HUES48 (cell line): ENCODE results near the gene MAPK1.
"Not testable (repeated sequence)": the region's sequence is repeated elsewhere in the genome, so short reads cannot be mapped to it uniquely, and the experiment has no call there.

Experiments
- H3K27ac ChIP-seq: one replicate; pipeline ENCODE4 v1.7.0; 2013; ENCODE audit warnings: low read depth, low read length, inconsistent platforms
- H3K27me3 ChIP-seq: 2 replicates; pipeline ENCODE4 v1.6.1; 2013; ENCODE audit warnings: mild to moderate bottlenecking, low read length; ENCODE audit not compliant: control insufficient read depth, insufficient read depth
- H3K36me3 ChIP-seq: 2 replicates; pipeline ENCODE4 v1.6.1; 2013; ENCODE audit warnings: low read length; ENCODE audit not compliant: control insufficient read depth, insufficient read depth
- H3K4me1 ChIP-seq: 2 replicates; pipeline ENCODE4 v1.6.1; 2013; ENCODE audit warnings: mild to moderate bottlenecking, low read length; ENCODE audit not compliant: control insufficient read depth, insufficient read depth
- H3K4me3 ChIP-seq: 2 replicates; pipeline ENCODE4 v1.5.1; 2013; ENCODE audit warnings: mild to moderate bottlenecking, low read depth, low read length
- H3K9ac ChIP-seq: 2 replicates; pipeline ENCODE4 v1.6.1; 2013; ENCODE audit warnings: mild to moderate bottlenecking, low read depth, low read length, moderate library complexity
- H3K9me3 ChIP-seq: 2 replicates; pipeline ENCODE4 v1.6.1; 2013; ENCODE audit warnings: low read length; ENCODE audit not compliant: control insufficient read depth, insufficient read depth

Gene MAPK1

DNA sequence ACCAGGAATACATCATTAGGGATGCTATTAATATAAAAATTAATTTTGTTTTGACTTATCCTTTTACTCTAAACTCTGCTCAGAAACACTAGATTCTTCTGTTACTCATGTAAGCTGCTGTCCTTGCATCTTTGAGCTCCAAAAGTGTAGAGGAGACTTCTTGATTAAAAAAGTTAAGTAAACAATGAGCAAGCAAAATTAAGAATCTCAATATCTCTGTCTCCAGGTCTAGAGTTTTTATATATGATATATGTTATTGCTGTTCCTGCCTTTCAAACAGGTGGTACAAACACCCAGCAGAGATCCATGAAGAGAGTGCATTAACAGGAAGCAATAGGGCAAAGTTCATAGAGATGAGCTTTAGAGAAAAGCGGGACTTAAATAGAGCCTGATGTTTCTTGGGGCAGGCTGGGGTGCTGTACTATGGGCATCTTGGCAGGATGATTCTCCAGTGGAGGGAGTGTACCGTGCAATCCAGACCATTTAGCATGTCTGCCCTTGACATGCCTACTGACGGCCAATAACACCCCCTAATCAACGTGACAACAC, 6.9 kb downstream of the MAPK1 start:
- no peak overlapping the region for H3K9ac ChIP-seq
- H3K9me3 ChIP-seq = no peaks in the 10 kb centered on the region
- H3K4me3 ChIP-seq = no peak overlapping the region
- H3K27me3 ChIP-seq = no peaks in the 10 kb centered on the region
- H3K27ac ChIP-seq = no peak overlapping the region
- peaks cover 33% of the 10 kb centered on the region for H3K4me1 ChIP-seq
- no peaks in the 10 kb centered on the region for H3K36me3 ChIP-seq

DNA sequence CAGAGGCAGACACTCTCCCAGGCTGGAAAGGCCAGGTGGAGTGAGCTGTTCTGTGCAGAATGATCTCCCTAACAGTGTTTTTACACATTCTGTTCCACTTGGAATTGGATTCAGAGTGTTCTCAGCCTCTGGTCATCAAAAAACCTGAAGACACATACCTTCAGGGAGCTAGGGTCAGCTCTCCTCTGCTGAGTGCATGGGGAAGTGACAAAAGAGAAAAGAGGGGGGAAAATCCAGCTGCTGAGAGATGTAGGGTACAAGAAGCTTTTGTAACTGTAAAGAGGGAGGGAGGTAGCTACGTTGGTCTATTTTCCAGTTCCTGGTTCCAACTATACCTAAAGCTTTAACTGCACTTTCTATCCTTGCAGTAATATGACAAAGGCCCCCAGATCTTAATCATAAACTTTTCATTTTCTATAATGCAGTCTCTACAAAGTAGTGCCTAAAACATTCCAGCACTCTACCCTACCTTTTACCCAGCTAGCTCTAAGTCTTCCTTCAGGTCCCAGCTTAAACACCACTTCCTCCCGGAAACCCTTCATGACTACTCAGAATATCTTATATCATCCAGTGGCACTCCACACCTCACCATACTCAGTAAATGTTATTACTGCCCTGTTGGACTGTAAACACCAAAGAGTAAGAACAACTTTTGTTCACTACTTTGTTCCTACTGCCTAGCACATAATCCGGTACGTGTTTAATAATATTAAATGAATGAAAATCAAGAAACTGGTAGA, 9.2 kb downstream of the MAPK1 start:
- Histone ChIP-seq H3K4me3 (no peak overlapping the region), H3K4me1 (peaks cover 21% of the 10 kb centered on the region), H3K9ac (no peak overlapping the region)

DNA sequence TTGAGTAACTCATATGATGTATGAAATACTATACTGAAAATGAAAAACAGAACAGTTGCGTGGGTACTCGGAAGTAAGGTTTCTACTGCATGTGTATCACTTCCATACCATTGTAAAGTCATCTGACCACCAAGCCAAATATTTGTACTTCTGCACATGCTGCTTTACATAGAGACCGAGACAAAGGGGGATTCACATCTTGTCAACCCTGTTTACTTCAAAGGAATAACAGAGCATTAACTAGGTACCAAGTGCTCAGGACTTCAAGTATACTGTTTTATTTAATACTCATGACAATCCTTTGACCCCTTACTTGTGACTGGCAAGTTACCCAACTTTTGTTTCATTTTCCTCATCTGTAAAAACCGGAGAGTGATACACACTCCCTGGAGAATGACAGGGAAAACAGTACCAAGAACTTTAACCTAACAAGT, 9.9 kb downstream of the MAPK1 start:
- peaks cover 21% of the 10 kb centered on the region for H3K4me1 ChIP-seq

More for the DNA sequence above, 9.2 kb downstream of the MAPK1 start:
- Histone ChIP-seq H3K27me3 (no peaks in the 10 kb centered on the region), H3K36me3 (no peaks in the 10 kb centered on the region), H3K9me3 (no peaks in the 10 kb centered on the region), H3K27ac (no peak overlapping the region)

DNA sequence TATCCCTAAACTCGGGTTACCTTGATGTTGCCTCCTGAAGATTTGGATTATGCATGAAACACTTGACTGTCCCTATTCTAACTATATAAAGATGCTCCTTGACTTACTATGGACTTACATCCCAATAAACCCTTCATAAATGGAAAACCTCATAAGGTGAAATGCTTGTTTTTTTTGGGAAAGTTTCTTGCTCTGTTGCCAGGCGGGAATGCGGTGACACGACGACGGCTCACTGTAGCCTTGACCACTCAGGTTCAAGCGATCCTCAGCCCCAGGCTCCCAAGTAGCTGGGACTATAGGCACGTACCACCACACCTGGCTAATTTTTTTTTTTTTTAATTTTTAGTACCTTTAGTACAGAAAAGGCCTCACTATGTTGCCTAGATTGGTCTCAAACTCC, 10.6 kb downstream of the MAPK1 start:
- Histone ChIP-seq H3K4me3 (no peak overlapping the region), H3K9ac (no peak overlapping the region), H3K4me1 (peaks cover 17% of the 10 kb centered on the region), H3K27ac (no peak overlapping the region), H3K9me3 (no peaks in the 10 kb centered on the region), H3K27me3 (no peaks in the 10 kb centered on the region), H3K36me3 (no peaks in the 10 kb centered on the region)

More for the DNA sequence above, 9.9 kb downstream of the MAPK1 start:
- Histone ChIP-seq H3K4me3 (no peak overlapping the region), H3K27me3 (no peaks in the 10 kb centered on the region), H3K9me3 (no peaks in the 10 kb centered on the region), H3K9ac (no peak overlapping the region), H3K27ac (no peak overlapping the region), H3K36me3 (no peaks in the 10 kb centered on the region)

DNA sequence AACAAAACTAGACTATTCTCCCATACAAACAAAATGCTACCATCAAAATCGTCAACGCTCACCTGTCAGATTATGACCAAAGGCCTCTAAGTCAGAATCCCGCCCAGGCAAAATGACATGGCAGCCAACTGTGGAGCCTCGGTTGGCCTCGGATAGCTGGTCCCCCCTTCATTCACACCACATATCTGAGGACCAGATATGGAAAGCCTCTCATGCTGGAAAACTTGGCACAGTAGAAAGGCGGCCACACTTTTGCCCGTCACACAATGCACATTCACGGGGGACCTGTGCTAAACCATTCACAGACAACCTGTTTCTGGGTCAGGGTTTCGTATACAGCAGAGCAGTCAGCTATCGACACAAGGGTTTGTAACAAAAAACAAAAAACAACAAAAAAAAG, 11.2 kb downstream of the MAPK1 start:
- Histone ChIP-seq H3K4me3 (no peak overlapping the region), H3K9me3 (no peaks in the 10 kb centered on the region), H3K4me1 (peaks cover 11% of the 10 kb centered on the region), H3K27me3 (no peaks in the 10 kb centered on the region), H3K9ac (no peak overlapping the region), H3K36me3 (no peaks in the 10 kb centered on the region), H3K27ac (no peak overlapping the region)

DNA sequence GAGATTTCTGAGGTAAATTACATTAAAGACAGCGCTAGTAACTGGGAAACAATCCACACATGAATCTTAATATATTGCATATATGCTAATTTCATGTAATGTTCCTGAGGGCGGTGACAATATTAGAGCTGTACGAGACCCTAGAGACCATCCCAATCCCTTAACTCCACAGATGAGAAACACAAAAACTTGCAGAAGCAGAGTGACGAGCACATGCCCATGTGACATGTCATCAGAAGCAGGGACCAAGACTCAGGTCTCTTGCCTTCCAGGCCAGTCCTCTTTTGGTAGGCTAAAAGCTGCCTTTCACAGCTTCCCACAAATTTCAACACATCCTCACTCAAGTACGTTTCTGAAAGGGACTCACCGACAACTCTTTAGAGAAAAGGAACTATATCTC, 11.8 kb downstream of the MAPK1 start:
- peaks cover 5% of the 10 kb centered on the region for H3K4me1 ChIP-seq
- no peaks in the 10 kb centered on the region for H3K27me3 ChIP-seq
- no peaks in the 10 kb centered on the region for H3K36me3 ChIP-seq
- no peak overlapping the region for H3K27ac ChIP-seq
- H3K9ac ChIP-seq = no peak overlapping the region
- no peaks in the 10 kb centered on the region for H3K9me3 ChIP-seq
- H3K4me3 ChIP-seq = no peak overlapping the region

DNA sequence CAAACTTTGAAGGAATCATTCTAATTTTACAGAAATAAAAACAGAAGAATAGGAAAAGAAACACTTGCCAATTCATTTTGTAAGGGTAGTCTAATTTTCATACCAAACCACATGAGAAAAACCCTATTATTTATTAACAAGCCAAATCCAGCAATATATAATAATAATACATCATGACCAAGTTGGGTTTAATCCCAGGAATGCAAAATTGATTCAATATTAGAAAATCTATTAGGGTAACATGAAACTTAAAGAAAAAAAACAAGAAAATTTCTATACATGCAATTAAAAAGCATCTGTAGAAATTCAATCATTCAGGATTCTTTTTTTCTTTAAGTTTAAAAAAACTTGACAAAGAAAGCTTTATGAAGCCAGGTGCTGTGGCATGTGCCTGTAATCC, 16.8 kb downstream of the MAPK1 start:
- no peak overlapping the region for H3K4me3 ChIP-seq
- H3K4me1 ChIP-seq = no peaks in the 10 kb centered on the region
- H3K9me3 ChIP-seq = no peaks in the 10 kb centered on the region; the same call in 1 of the 2 replicates
- H3K9ac ChIP-seq = no peak overlapping the region
- no peak overlapping the region for H3K27ac ChIP-seq
- no peaks in the 10 kb centered on the region for H3K36me3 ChIP-seq
- no peaks in the 10 kb centered on the region for H3K27me3 ChIP-seq

DNA sequence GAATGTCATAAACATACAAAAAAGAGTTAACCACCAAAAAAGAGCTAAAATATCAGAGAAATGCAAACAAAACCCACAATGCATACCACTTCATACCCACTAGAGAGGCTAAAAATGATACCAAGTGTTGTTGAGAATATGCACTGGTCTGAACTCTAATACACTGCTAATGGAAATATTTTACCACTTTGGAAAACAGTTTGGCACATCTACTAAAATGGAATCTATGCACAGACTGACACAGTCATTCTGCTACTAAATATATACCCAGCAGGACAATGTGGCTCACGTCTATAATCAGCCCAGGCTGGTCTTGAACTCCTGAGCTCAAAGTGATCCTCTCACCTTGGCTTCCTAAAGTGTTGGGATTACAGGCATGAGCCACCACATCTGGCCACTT, 18.0 kb downstream of the MAPK1 start:
- no peak overlapping the region for H3K4me3 ChIP-seq
- H3K27me3 ChIP-seq = no peaks in the 10 kb centered on the region
- H3K9ac ChIP-seq = no peak overlapping the region
- H3K4me1 ChIP-seq = no peaks in the 10 kb centered on the region
- H3K36me3 ChIP-seq = no peaks in the 10 kb centered on the region
- no peaks in the 10 kb centered on the region; the same call in 1 of the 2 replicates for H3K9me3 ChIP-seq
- H3K27ac ChIP-seq = no peak overlapping the region

DNA sequence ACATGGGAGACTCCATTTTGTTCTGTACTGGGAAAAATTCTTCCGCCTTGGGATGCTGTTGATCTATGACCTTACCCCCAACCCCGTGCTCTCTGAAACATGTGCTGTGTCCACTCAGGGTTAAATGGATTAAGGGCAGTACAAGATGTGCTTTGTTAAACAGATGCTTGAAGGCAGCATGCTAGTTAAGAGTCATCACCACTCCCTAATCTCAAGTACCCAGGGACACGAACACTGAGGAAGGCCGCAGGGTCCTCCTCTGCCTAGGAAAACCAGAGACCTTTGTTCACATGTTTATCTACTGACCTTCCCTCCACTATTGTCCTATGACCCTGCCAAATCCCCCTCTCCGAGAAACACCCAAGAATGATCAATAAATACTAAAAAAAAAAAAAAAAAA, 19.4 kb downstream of the MAPK1 start:
- H3K27ac ChIP-seq, H3K27me3 ChIP-seq, H3K9ac ChIP-seq, H3K4me3 ChIP-seq, H3K9me3 ChIP-seq, H3K4me1 ChIP-seq, H3K36me3 ChIP-seq: not testable (repeated sequence)

DNA sequence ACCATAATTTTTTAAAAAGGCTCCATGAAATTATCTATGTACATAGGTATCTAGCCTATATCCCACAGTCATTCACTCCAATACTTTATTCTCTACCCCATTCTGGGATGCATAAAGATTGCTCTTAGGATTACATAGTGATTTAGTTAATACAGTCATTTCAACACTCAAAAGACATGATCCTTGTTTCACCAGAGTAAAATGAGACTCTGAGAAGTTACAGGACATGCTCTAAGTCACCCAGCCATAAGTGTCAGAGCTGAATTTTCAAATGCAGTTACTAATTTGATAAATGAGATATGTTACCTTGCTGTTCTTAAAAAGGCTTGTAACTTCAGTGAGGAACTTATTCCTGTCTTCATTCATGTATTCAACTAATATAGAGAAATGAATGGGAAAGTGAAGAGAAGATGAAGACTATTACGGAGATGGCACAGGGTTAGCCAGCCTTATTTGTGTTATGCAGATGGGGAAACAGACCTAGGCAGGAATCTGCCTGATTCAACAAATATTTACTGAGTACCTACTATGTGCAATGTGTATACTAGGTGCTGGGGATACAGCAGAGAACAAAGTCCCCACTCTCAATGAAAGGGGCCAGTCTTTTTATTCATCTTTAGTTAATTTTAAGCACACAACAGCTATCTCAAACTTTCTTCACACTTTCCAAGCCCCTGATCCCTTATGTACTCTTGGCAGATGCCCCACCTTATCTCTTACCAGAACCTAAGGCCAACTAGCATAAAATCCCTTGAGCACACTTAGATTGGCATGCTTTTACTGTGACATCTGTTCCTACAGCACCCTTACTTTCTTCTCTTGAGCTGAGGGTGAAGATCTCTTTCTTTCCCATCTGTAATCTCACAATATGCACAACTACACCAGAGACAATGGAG, 21.6 kb downstream of the MAPK1 start:
- Histone ChIP-seq H3K9ac (no peak overlapping the region), H3K4me1 (no peaks in the 10 kb centered on the region), H3K9me3 (no peaks in the 10 kb centered on the region; the same call in 1 of the 2 replicates), H3K27ac (no peak overlapping the region), H3K27me3 (no peaks in the 10 kb centered on the region), H3K4me3 (no peak overlapping the region), H3K36me3 (no peaks in the 10 kb centered on the region)

DNA sequence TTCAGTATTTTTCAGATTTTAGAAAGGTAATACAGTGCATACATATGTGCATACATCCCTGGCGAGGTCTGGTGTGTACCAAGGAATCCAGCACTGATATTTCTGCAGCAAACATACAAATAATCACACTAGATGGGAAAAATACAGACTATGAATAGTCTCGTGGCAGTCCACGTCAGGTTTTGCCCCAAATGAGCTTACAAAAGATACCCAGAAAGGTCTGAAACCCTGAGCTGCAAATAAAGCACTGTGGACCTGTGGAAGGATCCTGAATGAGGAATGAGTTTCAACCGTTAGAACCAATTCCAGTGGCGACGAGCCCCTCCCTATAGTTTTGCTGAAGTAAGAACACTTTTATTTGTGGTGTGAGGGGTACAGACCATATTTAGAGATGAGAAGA, 24.5 kb downstream of the MAPK1 start:
- no peaks in the 10 kb centered on the region for H3K9me3 ChIP-seq
- H3K4me1 ChIP-seq = no peaks in the 10 kb centered on the region
- H3K27ac ChIP-seq = no peak overlapping the region
- no peaks in the 10 kb centered on the region for H3K36me3 ChIP-seq
- H3K4me3 ChIP-seq = no peak overlapping the region
- no peaks in the 10 kb centered on the region for H3K27me3 ChIP-seq
- H3K9ac ChIP-seq = no peak overlapping the region
